DND-41 (cell line): Measurements from ENCODE around the gene ZNF565.

Experiments
- CTCF ChIP-seq: IDR thresholded peaks from 2 replicates; pipeline ENCODE4 v1.5.1; 2012; ENCODE audit warnings: borderline replicate concordance, low read length, moderate library complexity, mild to moderate bottlenecking; ENCODE audit not compliant: poor library complexity, severe bottlenecking; ENCODE audit errors: extremely low read depth
- EZH2 ChIP-seq: IDR thresholded peaks from 3 replicates; pipeline ENCODE4 v1.6.1; 2012; ENCODE audit warnings: borderline replicate concordance, low read depth, mild to moderate bottlenecking, moderate library complexity, low read length, inconsistent platforms; ENCODE audit not compliant: severe bottlenecking

DNA sequence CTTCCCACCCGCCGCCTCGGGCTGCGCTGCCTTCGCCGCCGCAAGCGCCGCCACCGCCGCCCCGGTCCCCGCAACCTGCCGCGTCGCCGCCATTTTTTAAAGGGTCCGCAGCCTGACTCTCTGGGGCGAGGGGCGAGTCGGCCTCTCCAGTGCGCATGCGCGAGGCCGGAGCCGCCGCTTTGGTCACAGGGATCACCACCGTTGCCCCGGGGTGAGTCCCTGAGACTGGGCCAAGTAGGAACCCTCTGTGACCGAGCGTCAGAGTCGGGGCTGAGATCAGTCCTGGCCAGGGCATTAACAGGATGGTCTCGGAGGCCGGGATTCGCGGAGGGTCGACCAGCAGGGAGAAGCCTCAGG, 43.0 kb upstream of the ZNF565 start:
- TF ChIP-seq CTCF (no peak), EZH2 (no peak)
